MCF 10A (cell line): ENCODE data around the gene PDILT. TPM values are rescaled to one million over a fixed set of nuclear protein-coding genes. Genes with fewer than 3 reads are reported as not detected.

Experiments used
- BruUV-seq: library from RNA; stranded (reverse); fragments of 400-500 nt; replicated peaks from 2 replicates; lab custom pipeline; 2021; lab: Mats Ljungman, UMichigan
- CTCF ChIA-PET: fragments of 300-600 bp; sonication (Branson Sonifier 250); formaldehyde crosslinking; extraction: SDS; loops from one replicate; lab custom pipeline; 2021; ENCODE audit warnings: antibody characterized with exemption, inconsistent platforms; lab: Yijun Ruan, JAX
- POLR2A ChIA-PET: fragments of 300-600, 350-650 bp; sonication (Branson Sonifier 250); formaldehyde crosslinking; extraction: SDS; loops from one replicate; lab custom pipeline; 2020; ENCODE audit warnings: antibody characterized with exemption, inconsistent platforms; lab: Yijun Ruan, JAX
- DNase-seq: peaks from one replicate; pipeline ENCODE4 v3.0.0-alpha.2; 2018; ENCODE audit not compliant: unreplicated experiment
- H3K27ac Mint-ChIP-seq: one replicate; pipeline ENCODE4 v1.8.0; 2022; ENCODE audit warnings: mild to moderate bottlenecking, low read depth, mixed read lengths; ENCODE audit not compliant: unreplicated experiment
- H3K27me3 Mint-ChIP-seq: one replicate; pipeline ENCODE4 v1.8.0; 2022; ENCODE audit warnings: mixed read lengths; ENCODE audit not compliant: insufficient read depth, unreplicated experiment
- H3K36me3 Mint-ChIP-seq: one replicate; pipeline ENCODE4 v1.8.0; 2022; ENCODE audit warnings: mild to moderate bottlenecking, moderate library complexity, mixed read lengths; ENCODE audit not compliant: insufficient read depth, unreplicated experiment
- H3K4me1 Mint-ChIP-seq: one replicate; pipeline ENCODE4 v1.8.0; 2022; ENCODE audit warnings: mixed read lengths; ENCODE audit not compliant: insufficient read depth, unreplicated experiment
- H3K4me3 Mint-ChIP-seq: one replicate; pipeline ENCODE4 v1.8.0; 2022; ENCODE audit warnings: mild to moderate bottlenecking, moderate library complexity, mixed read lengths; ENCODE audit not compliant: unreplicated experiment
- H3K9me3 Mint-ChIP-seq: one replicate; pipeline ENCODE4 v1.8.0; 2022; ENCODE audit warnings: mixed read lengths; ENCODE audit not compliant: unreplicated experiment
- CTCF ChIP-seq: fragments of 200-600 bp; IDR thresholded peaks from one replicate; pipeline ENCODE4 v1.8.0; 2022; ENCODE audit warnings: antibody characterized with exemption, mild to moderate bottlenecking; ENCODE audit not compliant: unreplicated experiment
- intact Hi-C: fragments of 100-400 bp; cut with micrococcal nuclease; formaldehyde crosslinking; loops from 2 replicates; pipeline ENCODE4 v1.14.1; 2022
- total RNA-seq: library from RNA; stranded (reverse); gene quantifications from 2 replicates; pipeline ENCODE4 v1.2.3, GENCODE V29; 2022

The PDILT gene
- total RNA-seq, 1 experiment from 2014 or later: not detected

GRCh38 chr16:20377181-20377580, 27.4 kb downstream of the PDILT start:
- Mint-ChIP-seq H3K4me3 (no peak overlapping the region), H3K4me1 (no peaks in the 10 kb centered on the region), H3K36me3 (no peaks in the 10 kb centered on the region), H3K27me3 (peaks cover 59% of the 10 kb centered on the region), H3K27ac (no peak overlapping the region), H3K9me3 (no peaks in the 10 kb centered on the region)
- no TSS peak for BruUV-seq
- CTCF ChIA-PET: interaction anchor here (0.6 to 18.4 kb wide), 4 partner anchors 8 to 703 kb away, joined by 3 to 537 read pairs (median 34); no protein-coding TSS in a partner anchor
- intact Hi-C loops: no loop called here
- DNase-seq: no peak
- no peak for TF ChIP-seq CTCF
- POLR2A ChIA-PET: no interaction called here

- ChIA-PET POLR2A (no interaction called here), CTCF (interaction anchor here (0.6 to 18.4 kb wide), 5 partner anchors 12 to 467 kb away, joined by 3 to 537 read pairs (median 4); no protein-coding TSS in a partner anchor)
- no peaks in the 10 kb centered on the region for H3K4me1 Mint-ChIP-seq
- no peak for DNase-seq
- intact Hi-C loops: no loop called here
- BruUV-seq: no TSS peak
- peaks cover 42% of the 10 kb centered on the region for H3K27me3 Mint-ChIP-seq
- H3K9me3 Mint-ChIP-seq: no peaks in the 10 kb centered on the region
- H3K27ac Mint-ChIP-seq: no peak overlapping the region
- H3K36me3 Mint-ChIP-seq: peaks cover 4% of the 10 kb centered on the region
- no peak overlapping the region for H3K4me3 Mint-ChIP-seq
- no peak for TF ChIP-seq CTCF
Observed at GRCh38 chr16:20372701-20373100, 31.8 kb downstream of the PDILT start.

- ChIA-PET POLR2A (interaction anchor here (0.8 kb wide), 1 partner anchor 40 kb away, joined by 3 read pairs; the partner anchor contains the start of gene ACSM5), CTCF (interaction anchor here (2.8 kb wide), 1 partner anchor 462 kb away, joined by 15 read pairs; no protein-coding TSS in a partner anchor)
- Mint-ChIP-seq H3K9me3 (no peaks in the 10 kb centered on the region), H3K4me3 (no peak overlapping the region), H3K36me3 (peaks cover 4% of the 10 kb centered on the region), H3K4me1 (no peaks in the 10 kb centered on the region), H3K27me3 (peaks cover 34% of the 10 kb centered on the region), H3K27ac (no peak overlapping the region)
- BruUV-seq: no TSS peak
- no peak for DNase-seq
- no peak for TF ChIP-seq CTCF
- intact Hi-C loops: no loop called here
Observed at GRCh38 chr16:20369452-20370054, 35.0 kb downstream of the PDILT start.

GRCh38 chr16:20364051-20364450, 40.5 kb downstream of the PDILT start:
- ChIA-PET POLR2A (no interaction called here), CTCF (interaction anchor here (0.6 to 3.9 kb wide), 3 partner anchors 20 to 780 kb away, joined by 3 to 19 read pairs (median 4); no protein-coding TSS in a partner anchor)
- intact Hi-C loops: no loop called here
- no peaks in the 10 kb centered on the region for H3K9me3 Mint-ChIP-seq
- no peak for DNase-seq
- H3K4me1 Mint-ChIP-seq: no peaks in the 10 kb centered on the region
- H3K36me3 Mint-ChIP-seq: peaks cover 4% of the 10 kb centered on the region
- H3K4me3 Mint-ChIP-seq: no peak overlapping the region
- TF ChIP-seq CTCF: no peak
- no TSS peak for BruUV-seq
- no peak overlapping the region for H3K27ac Mint-ChIP-seq
- peaks cover 56% of the 10 kb centered on the region for H3K27me3 Mint-ChIP-seq
